NCI-H2227 treated with DMSO at 0.1 percent for 48 hours (cell line): ENCODE data around the gene FAM174B.

ENCODE experiments used
- DNase-seq: peaks from one replicate; lab custom pipeline; 2025; lab: John Stamatoyannopoulos, UW

FAM174B gene

DNA sequence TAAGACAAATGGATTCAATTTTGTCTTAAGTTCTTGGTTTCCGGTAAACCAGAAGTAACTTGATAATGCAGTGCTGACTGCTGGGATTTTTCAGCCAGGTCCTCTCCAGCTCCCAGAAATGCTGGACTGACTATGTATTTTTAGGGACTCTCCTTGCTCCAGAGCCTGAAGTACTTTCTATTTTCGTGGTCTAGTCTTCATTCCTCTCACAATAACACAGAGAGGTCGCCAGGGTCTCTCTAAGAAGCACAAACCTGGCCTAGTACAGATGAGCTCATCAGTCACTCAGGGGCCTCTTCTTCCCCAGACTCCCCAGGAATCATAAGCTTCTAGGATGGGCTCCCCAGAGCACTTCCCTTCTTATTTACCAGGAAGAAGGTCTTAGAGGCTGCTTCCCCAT is 85.8 kb downstream of the FAM174B start:
- DNase-seq, result no peak
